Anterior cingulate cortex (tissue), 58 donors: Measurements from ENCODE around the gene SMPD2.
A peak's percentile ranks its signal among the peaks of the same experiment; 100 is the strongest.

ENCODE experiments used
- DNase-seq, 58 donors: peaks; one replicate each; lab custom pipeline; 2025; lab: John Stamatoyannopoulos, UW

SMPD2 gene

DNA sequence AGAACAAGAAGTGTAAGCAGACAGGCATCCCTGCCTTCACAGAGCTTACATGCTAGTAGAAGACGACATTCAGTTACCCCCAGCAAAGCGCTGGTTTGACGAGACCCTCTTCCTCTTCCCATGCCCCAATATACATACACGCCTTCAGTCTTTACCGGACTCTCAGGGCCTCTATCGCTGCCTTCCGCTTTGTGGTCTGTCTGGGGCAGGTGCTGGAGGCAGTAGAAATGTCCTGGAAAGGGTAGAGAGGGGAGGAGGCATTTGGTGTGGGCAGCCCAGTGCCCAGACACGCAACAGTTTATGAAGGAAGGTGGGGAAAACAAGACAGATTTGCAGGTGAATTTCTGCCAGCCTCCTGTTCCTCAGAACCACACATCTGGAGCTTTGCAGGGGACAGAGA is 6.0 kb downstream of the SMPD2 start:
- DNase-seq, result no peak

DNA sequence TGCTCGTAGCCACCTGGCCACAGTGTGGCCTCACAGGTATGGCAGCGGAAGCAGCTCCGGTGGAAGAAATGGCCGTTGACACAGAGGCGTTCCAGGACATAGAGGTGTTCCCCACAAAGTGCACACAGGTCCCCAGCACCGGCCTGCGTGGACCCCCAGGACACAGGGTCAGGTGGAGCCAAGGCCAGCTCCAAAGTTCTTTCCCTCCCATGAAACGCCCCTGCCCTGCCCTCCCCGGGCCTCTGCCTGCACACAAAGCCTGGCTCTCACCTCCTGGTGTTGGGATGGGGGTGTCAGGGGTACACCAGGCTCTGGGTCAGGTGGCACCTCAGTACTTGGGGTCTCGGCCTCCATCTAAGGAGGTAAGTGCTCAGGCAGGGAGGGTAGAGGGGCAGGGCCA is 6.6 kb downstream of the SMPD2 start:
- no peak for DNase-seq

GRCh38 chr6:109447878-109448555 is 7.5 kb downstream of the SMPD2 start:
- no peak for DNase-seq

GRCh38 chr6:109448615-109449014 is 8.1 kb downstream of the SMPD2 start:
- DNase-seq, result peak in 1 of 58 donors; percentile 11

- DNase-seq, result no peak
These were observed 8.7 kb downstream of the SMPD2 start for GRCh38 chr6:109449064-109449794.

- no peak for DNase-seq
These were observed 9.5 kb downstream of the SMPD2 start for GRCh38 chr6:109449795-109450673.

DNA sequence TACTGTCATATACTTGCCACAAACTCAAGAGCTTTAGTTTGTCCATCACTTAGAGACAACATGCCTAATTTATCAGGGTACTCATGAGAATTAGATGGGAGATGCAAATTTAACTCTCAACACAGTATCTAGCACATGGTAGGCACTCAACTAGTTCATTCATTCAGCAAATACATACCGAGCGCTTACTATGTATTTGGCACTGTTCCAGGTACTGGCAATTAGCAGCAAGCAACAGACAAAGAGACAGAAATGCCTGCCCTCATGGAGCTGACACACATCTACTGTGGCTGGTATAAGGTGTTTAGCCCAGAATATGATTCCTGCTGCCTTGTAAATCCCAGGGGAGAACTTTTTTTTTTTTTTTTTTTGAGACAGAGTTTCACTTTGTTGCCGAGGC is 10.3 kb downstream of the SMPD2 start:
- DNase-seq, result no peak

- DNase-seq, result no peak
These were observed 10.9 kb downstream of the SMPD2 start for GRCh38 chr6:109451376-109451775.

- no peak for DNase-seq
These were observed 11.7 kb downstream of the SMPD2 start for GRCh38 chr6:109452181-109452580.

DNA sequence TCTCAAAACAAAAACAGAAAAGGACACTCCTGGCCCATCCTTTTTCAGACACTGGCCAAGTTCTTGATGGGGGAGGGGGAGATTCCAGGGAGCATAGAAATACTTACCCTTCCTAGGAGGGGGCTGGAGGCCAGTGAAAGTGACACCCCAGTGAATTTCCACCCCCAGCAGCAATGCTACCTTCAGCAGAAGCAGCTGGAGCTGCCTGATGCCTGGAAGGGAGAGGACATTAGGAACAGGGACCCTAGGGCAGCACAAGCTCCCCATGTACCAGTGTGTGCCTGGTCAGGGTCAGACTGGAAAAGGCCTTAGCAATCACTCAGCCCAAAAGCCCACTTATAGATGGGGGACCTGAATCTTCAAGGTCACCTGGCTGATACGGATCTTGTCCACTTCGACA is 12.6 kb downstream of the SMPD2 start:
- no peak for DNase-seq

GRCh38 chr6:109453594-109454495 is 13.3 kb downstream of the SMPD2 start:
- DNase-seq, result peak in 1 of 58 donors; percentile 45

DNA sequence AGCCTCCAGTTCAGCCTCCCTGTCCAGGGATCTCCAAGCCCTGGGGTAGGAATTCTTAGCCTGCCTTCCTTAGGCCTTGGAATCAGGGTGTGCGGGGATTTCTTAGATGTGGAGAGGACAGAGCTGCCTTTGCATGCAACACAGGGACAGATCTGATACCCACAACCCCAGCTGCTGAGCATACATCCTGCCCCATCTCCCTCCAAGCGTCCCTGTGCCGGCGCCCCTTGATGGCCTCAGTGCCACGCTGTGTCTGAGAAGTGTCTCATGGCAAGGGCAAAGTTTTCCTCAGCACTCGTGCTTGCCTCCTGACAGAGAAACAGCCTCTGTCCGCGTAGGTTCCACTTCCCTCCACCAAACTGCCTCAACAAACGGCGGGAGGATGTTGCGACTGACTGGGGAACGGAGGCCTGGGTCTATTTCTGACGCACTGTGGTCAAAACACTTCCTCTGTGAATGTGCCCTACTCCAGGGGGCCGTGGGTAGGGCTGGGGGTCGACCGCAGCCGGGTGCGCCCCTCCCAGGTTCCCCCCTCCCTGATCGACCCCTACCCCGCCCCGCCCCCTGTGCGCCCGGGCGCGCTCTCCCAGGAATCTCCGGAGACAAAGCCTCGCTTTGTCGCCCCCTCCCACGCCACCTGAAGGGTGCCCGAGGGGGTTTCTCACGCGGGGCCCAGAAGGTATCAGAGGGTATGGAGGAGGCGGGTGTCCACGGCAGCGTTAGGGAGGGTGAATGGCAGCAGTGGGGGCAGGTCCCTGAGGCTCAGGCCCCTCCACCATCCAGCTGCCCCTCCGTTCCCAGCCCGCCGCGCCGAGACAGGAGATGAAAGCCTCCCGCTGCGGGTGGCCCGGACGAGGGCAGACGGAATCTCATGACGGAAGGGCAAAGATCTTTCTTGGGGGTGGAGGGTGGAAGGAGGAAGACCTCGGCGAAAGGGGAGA is 14.2 kb downstream of the SMPD2 start:
- peak in 36 of 58 donors; percentile 23 to 69 (median 40) for DNase-seq

DNA sequence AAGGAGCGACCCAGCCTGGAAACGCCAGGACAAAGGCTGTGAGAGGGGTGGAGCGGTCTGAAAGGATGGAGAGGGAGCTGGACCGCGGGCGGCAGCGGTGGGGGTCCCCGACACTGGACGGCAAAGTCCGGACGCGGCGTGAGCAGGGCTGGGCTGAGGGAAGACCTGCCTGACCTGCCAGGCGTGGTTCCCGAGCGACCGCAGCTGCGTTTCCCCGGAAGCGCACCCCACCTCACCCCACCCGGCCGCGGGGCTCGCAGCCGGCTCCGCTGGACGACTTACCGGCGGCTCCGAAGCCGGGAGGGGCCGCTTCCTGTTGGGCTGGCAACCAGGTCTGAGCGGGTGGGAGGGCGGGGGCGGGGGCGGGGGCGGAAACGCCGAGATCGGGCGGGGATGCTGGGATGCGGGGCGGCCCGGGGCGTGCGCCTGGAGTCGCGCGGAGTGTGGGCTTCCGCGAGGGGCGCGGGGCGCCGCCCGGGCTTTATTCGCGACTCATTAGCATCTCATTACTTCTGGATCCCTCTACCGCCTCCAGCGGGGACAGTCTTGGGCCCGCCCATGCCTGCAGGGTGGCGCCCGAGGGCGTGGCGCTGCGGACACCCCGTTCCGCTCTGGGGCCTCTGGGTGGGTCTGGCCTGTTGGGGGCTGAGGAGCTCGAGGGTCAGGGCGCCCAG is 15.1 kb downstream of the SMPD2 start, which contains the start of gene MICAL1:
Gene MICAL1, minus strand, starts transcription at position 336 of the 674 bp plus-strand sequence. CDS start 1,576 bp downstream, outside the sequence.
- peak in 39 of 58 donors; percentile 33 to 81 (median 57) for DNase-seq

GRCh38 chr6:109456111-109456583 is 15.6 kb downstream of the SMPD2 start:
- DNase-seq, result peak in 1 of 58 donors; percentile 55

DNA sequence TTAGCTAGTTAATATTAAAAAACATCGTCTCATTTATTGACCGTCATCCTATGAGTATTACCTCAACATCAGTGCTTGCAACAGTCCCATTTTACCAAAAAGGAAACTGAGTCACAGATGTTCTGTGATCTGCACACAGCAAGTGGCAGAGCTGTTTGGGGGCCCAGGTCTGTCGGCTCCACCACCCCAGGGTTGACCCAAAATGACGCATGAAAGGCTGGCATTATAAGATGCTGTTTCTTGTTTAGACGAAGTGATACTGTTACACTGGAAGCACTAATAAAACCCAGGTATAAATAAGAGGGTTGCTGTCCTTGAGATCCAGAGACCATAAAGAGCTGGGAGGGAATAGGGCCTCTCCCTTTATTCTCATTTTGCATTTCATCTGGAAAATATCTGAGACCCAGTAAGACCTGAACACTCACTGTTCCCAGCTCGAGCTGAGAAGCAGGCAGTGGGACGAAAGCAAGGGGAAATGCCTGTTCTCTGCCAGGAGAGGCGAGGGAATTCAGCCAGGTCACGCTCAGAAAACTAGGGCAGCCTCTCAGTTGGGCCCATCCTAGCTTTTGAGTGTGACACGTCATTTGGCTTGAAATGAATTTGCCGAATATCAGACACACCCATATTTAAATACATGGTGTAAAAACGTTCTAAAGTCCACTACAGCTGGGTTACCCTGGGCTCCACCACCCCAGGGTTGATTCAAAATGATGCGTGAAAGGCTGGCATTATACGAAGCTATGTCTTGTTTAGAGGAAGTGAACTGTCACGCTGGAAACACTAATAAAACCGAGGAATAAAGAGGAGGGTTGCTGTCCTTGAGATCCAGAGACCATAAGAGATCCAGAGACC is 16.4 kb downstream of the SMPD2 start:
- DNase-seq, result peak in 22 of 58 donors; percentile 10 to 52 (median 36)

- no peak for DNase-seq
These were observed 17.1 kb downstream of the SMPD2 start for GRCh38 chr6:109457562-109457996.
